H9 (cell line): ENCODE data around the gene SPIB. TPM values are rescaled to one million over a fixed set of nuclear protein-coding genes. Genes with fewer than 3 reads are reported as not detected.

Experiments
- DNase-seq: peaks from one replicate; pipeline ENCODE4 v3.0.0-alpha.2; 2017
- H2AFZ ChIP-seq: one replicate; pipeline ENCODE4 v1.6.1; 2013; ENCODE audit warnings: mild to moderate bottlenecking, low read length, control low read depth, moderate library complexity
- H2AK5ac ChIP-seq: 2 replicates; pipeline ENCODE4 v1.6.1; 2013; ENCODE audit warnings: low read length, control low read depth, mixed read lengths; ENCODE audit not compliant: insufficient read length
- H2BK120ac ChIP-seq: one replicate; pipeline ENCODE4 v1.6.1; 2013; ENCODE audit warnings: low read depth, mild to moderate bottlenecking, low read length, control low read depth, inconsistent platforms; ENCODE audit not compliant: poor library complexity, severe bottlenecking
- H2BK12ac ChIP-seq: 2 replicates; pipeline ENCODE4 v1.6.1; 2013; ENCODE audit warnings: low read length, control low read depth, mixed read lengths, low read depth; ENCODE audit not compliant: insufficient read length
- H2BK15ac ChIP-seq: 2 replicates; pipeline ENCODE4 v1.6.1; 2013; ENCODE audit warnings: low read depth, low read length, control low read depth
- H2BK20ac ChIP-seq: one replicate; pipeline ENCODE4 v1.6.1; 2013; ENCODE audit warnings: low read depth, mild to moderate bottlenecking, low read length, control low read depth, inconsistent platforms; ENCODE audit not compliant: poor library complexity, severe bottlenecking
- H2BK5ac ChIP-seq: 2 replicates; pipeline ENCODE4 v1.6.1; 2013; ENCODE audit warnings: low read length, control low read depth, mixed read lengths; ENCODE audit not compliant: insufficient read length
- H3K14ac ChIP-seq: 2 replicates; pipeline ENCODE4 v1.6.1; 2013; ENCODE audit warnings: low read length, control low read depth; ENCODE audit not compliant: insufficient read depth
- H3K18ac ChIP-seq: 2 replicates; pipeline ENCODE4 v1.6.1; 2013; ENCODE audit warnings: low read depth, mild to moderate bottlenecking, mixed read lengths, low read length, control low read depth; ENCODE audit not compliant: insufficient read length
- H3K23ac ChIP-seq: 2 replicates; pipeline ENCODE4 v1.6.1; 2013; ENCODE audit warnings: low read length, control low read depth, mixed read lengths, low read depth; ENCODE audit not compliant: insufficient read length
- H3K23me2 ChIP-seq: 2 replicates; pipeline ENCODE4 v1.6.1; 2013; ENCODE audit warnings: low read depth, mild to moderate bottlenecking, mixed read lengths, low read length, control low read depth; ENCODE audit not compliant: insufficient read length, poor library complexity, severe bottlenecking
- H3K27ac ChIP-seq: 2 replicates; pipeline ENCODE4 v1.5.1; 2013; ENCODE audit warnings: low read length, control low read depth, mixed read lengths, low read depth; ENCODE audit not compliant: insufficient read length
- H3K27me3 ChIP-seq: 2 replicates; pipeline ENCODE4 v1.6.1; 2013; ENCODE audit warnings: low read length, control low read depth, inconsistent platforms; ENCODE audit not compliant: insufficient read depth
- H3K4ac ChIP-seq: 2 replicates; pipeline ENCODE4 v1.6.1; 2013; ENCODE audit warnings: low read depth, mild to moderate bottlenecking, control low read depth, inconsistent platforms, low read length, moderate library complexity
- H3K4me1 ChIP-seq: 2 replicates; pipeline ENCODE4 v1.6.1; 2013; ENCODE audit warnings: low read length, control low read depth, inconsistent platforms; ENCODE audit not compliant: insufficient read depth
- H3K4me2 ChIP-seq: 2 replicates; pipeline ENCODE4 v1.6.1; 2013; ENCODE audit warnings: low read length, control low read depth, mixed read lengths; ENCODE audit not compliant: insufficient read length, insufficient read depth
- H3K56ac ChIP-seq: 2 replicates; pipeline ENCODE4 v1.6.1; 2013; ENCODE audit warnings: low read depth, mild to moderate bottlenecking, mixed read lengths, low read length, control low read depth; ENCODE audit not compliant: insufficient read length
- H3K79me1 ChIP-seq: 2 replicates; pipeline ENCODE4 v1.6.1; 2013; ENCODE audit warnings: low read depth, mild to moderate bottlenecking, moderate library complexity, low read length, control low read depth, inconsistent platforms; ENCODE audit not compliant: insufficient read depth, poor library complexity, severe bottlenecking
- H3K79me2 ChIP-seq: 2 replicates; pipeline ENCODE4 v1.6.1; 2013; ENCODE audit warnings: low read length, control low read depth, inconsistent platforms; ENCODE audit not compliant: insufficient read depth
- H3K9ac ChIP-seq: 2 replicates; pipeline ENCODE4 v1.6.1; 2013; ENCODE audit warnings: low read length, control low read depth, mixed read lengths; ENCODE audit not compliant: insufficient read length; ENCODE audit errors: extremely low read depth
- H3K9me3 ChIP-seq: one replicate; pipeline ENCODE4 v1.6.1; 2013; ENCODE audit warnings: low read depth, low read length, inconsistent platforms; ENCODE audit not compliant: control insufficient read depth
- H3T11ph ChIP-seq: one replicate; pipeline ENCODE4 v1.6.1; 2013; ENCODE audit warnings: mild to moderate bottlenecking, low read length, control low read depth, inconsistent platforms
- H4K20me1 ChIP-seq: one replicate; pipeline ENCODE4 v1.6.1; 2013; ENCODE audit not compliant: control insufficient read depth, insufficient read length, insufficient read depth
- H4K5ac ChIP-seq: 2 replicates; pipeline ENCODE4 v1.6.1; 2013; ENCODE audit warnings: low read depth, mild to moderate bottlenecking, mixed read lengths, low read length, control low read depth; ENCODE audit not compliant: insufficient read length
- H4K8ac ChIP-seq: replicated peaks from 2 replicates; pipeline ENCODE4 v1.6.1; 2013; ENCODE audit warnings: low read length, control low read depth, mixed read lengths, low read depth; ENCODE audit not compliant: insufficient read length
- H4K91ac ChIP-seq: 2 replicates; pipeline ENCODE4 v1.6.1; 2013; ENCODE audit warnings: low read depth, mild to moderate bottlenecking, moderate library complexity, mixed read lengths, low read length, control low read depth; ENCODE audit not compliant: insufficient read length
- H3K27ac Mint-ChIP-seq, 3 experiments: 2 replicates in 2 of 3; 3 replicates in 1 of 3; pipeline ENCODE4 v1.8.0; 2020 to 2021; ENCODE audit warnings: mixed read lengths in 3 of 3, mild to moderate bottlenecking in 1 of 3, moderate library complexity in 1 of 3
- H3K27me3 Mint-ChIP-seq: 2 replicates; pipeline ENCODE4 v1.8.0; 2021; ENCODE audit warnings: low read depth, mild to moderate bottlenecking, moderate library complexity, mixed read lengths
- H3K36me3 Mint-ChIP-seq, 3 experiments: 2 replicates in 2 of 3; 3 replicates in 1 of 3; pipeline ENCODE4 v1.8.0; 2020 to 2021; ENCODE audit warnings: low read depth in 3 of 3, mixed read lengths in 3 of 3; ENCODE audit not compliant: insufficient read depth in 1 of 3
- H3K4me1 Mint-ChIP-seq, 2 experiments: 2 replicates each; pipeline ENCODE4 v1.8.0; 2020; ENCODE audit warnings: mixed read lengths in 2 of 2
- H3K4me3 Mint-ChIP-seq, 2 experiments: 2 replicates in 1 of 2; 3 replicates in 1 of 2; pipeline ENCODE4 v1.8.0; 2020 to 2021; ENCODE audit warnings: mild to moderate bottlenecking in 2 of 2, mixed read lengths in 2 of 2, moderate library complexity in 1 of 2
- H3K9me3 Mint-ChIP-seq, 2 experiments: 2 replicates in 1 of 2; 3 replicates in 1 of 2; pipeline ENCODE4 v1.8.0; 2020; ENCODE audit warnings: mild to moderate bottlenecking in 2 of 2, mixed read lengths in 2 of 2, moderate library complexity in 1 of 2
- WGBS: extraction: QIAGEN DNeasy Blood & Tissue Kit; methylation state at CpG from one replicate; pipeline ENCODE4 v1.1.7; 2013; ENCODE audit warnings: missing lambda C conversion rate, low lambda C conversion rate, mixed read lengths; ENCODE audit not compliant: insufficient read length; ENCODE audit errors: extremely low coverage; 5-methylcytosine and 5-hydroxymethylcytosine counted together
- total RNA-seq: library from RNA; stranded (reverse); gene quantifications from 2 replicates; pipeline ENCODE4 v1.2.1, GENCODE V29; 2021
- TF ChIP-seq, protein P1 (sequence below): fragments of 200-600 bp; sonication (generic); conservative IDR thresholded peaks from 3 replicates; pipeline ENCODE4 v1.8.0; 2021; ENCODE audit warnings: antibody characterized with exemption, mild to moderate bottlenecking

Gene SPIB
- total RNA-seq, 1 experiment from 2014 or later, result 33.3 TPM

DNA sequence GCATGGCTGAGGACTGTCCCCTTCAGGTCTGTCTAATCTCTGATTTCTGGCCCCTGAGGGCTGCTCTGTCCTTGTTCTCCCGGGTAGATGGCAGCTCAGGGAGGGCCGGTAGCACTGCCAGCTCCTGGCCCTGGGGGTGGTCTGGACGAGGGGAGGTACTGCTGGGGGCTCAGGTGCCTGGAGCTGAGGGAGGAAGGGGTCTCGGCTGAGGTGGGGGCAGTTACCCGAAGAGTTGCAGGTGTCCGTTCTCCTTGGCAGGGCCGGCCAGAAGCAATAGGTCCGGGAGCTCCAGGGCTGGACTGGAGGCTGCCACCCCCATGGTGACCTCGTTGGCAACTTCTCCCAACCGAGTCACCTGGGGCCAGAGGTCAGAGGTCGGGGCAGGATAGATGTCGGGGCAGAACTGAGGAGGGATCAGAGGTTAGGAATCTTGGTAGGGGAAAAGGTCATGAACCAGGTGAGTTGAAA, 56.4 kb downstream of the SPIB start:
- Histone ChIP-seq H4K20me1 (no peaks in the 10 kb centered on the region), H2AK5ac (no peak overlapping the region), H3K56ac (no peak overlapping the region), H3K4ac (no peak overlapping the region), H3K4me2 (no peak overlapping the region), H4K91ac (no peak overlapping the region), H2AFZ (no peak overlapping the region), H4K8ac (no peak overlapping the region), H2BK12ac (no peak overlapping the region), H3K79me1 (peaks cover 9% of the 10 kb centered on the region), H3K18ac (no peak overlapping the region), H3T11ph (no peak overlapping the region), H3K23me2 (no peaks in the 10 kb centered on the region), H3K79me2 (peaks cover 5% of the 10 kb centered on the region; the same call in 1 of the 2 replicates), H3K27me3 (no peaks in the 10 kb centered on the region), H2BK15ac (no peak overlapping the region), H2BK120ac (no peak overlapping the region), H2BK20ac (no peak overlapping the region), H3K14ac (no peak overlapping the region), H3K23ac (no peak overlapping the region), H3K9ac (no peak overlapping the region), H3K27ac (no peak overlapping the region), H4K5ac (no peak overlapping the region), H3K9me3 (peaks cover 7% of the 10 kb centered on the region), H2BK5ac (no peak overlapping the region), H3K4me1 (peaks cover 4% of the 10 kb centered on the region; the same call in 1 of the 2 replicates)
- TF ChIP-seq, protein P1, sequence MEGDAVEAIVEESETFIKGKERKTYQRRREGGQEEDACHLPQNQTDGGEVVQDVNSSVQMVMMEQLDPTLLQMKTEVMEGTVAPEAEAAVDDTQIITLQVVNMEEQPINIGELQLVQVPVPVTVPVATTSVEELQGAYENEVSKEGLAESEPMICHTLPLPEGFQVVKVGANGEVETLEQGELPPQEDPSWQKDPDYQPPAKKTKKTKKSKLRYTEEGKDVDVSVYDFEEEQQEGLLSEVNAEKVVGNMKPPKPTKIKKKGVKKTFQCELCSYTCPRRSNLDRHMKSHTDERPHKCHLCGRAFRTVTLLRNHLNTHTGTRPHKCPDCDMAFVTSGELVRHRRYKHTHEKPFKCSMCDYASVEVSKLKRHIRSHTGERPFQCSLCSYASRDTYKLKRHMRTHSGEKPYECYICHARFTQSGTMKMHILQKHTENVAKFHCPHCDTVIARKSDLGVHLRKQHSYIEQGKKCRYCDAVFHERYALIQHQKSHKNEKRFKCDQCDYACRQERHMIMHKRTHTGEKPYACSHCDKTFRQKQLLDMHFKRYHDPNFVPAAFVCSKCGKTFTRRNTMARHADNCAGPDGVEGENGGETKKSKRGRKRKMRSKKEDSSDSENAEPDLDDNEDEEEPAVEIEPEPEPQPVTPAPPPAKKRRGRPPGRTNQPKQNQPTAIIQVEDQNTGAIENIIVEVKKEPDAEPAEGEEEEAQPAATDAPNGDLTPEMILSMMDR, result no peak
- no peak for DNase-seq
- H3K9me3 Mint-ChIP-seq, result peaks cover 10 to 21% of the 10 kb centered on the region in 2 experiments
- peaks cover 23 to 27% (median 26%) of the 10 kb centered on the region in 3 experiments for H3K36me3 Mint-ChIP-seq
- H3K27ac Mint-ChIP-seq, result peak overlapping the region in 1 of 3 experiments; percentile 22; a peak in 1 of 7 replicates
- peak overlapping the region; percentile 96 to 99 for H3K4me3 Mint-ChIP-seq
- peaks cover 8 to 21% of the 10 kb centered on the region in 2 experiments for H3K4me1 Mint-ChIP-seq
- peaks cover 2% of the 10 kb centered on the region for H3K27me3 Mint-ChIP-seq
- no CpG with 5 or more reads among the region's 12 CpGs for WGBS
